NCI-H1694 treated with DMSO at 0.1 percent for 48 hours (cell line): ENCODE data around the gene TRAPPC6A.

Experiments
- DNase-seq: peaks from one replicate; lab custom pipeline; 2025; lab: John Stamatoyannopoulos, UW

TRAPPC6A gene

GRCh38 chr19:45186509-45187334 lies 8.7 kb upstream of the TRAPPC6A start:
- no peak for DNase-seq

DNA sequence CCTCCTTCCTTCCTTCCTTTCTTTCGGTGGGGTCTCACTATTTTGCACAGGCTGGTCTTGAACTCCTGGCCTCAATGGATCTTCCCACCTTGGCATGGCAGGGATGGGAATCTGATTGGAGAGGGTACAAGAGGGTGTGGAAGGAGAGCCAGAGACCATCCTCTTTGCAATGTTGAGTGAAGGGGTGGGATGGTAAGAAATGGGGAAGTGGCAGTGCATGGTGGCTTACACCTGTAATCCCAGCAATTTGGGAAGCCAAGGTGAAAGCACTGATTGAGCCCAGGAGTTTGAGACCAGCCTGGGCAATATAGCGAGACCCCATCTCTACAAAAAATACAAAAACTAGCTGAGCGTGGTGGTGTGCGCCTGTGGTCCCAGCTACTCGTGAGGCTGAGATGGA lies 6.1 kb upstream of the TRAPPC6A start:
- no peak for DNase-seq

- DNase-seq: no peak
Measured at GRCh38 chr19:45182758-45183157, 4.7 kb upstream of the TRAPPC6A start.

DNA sequence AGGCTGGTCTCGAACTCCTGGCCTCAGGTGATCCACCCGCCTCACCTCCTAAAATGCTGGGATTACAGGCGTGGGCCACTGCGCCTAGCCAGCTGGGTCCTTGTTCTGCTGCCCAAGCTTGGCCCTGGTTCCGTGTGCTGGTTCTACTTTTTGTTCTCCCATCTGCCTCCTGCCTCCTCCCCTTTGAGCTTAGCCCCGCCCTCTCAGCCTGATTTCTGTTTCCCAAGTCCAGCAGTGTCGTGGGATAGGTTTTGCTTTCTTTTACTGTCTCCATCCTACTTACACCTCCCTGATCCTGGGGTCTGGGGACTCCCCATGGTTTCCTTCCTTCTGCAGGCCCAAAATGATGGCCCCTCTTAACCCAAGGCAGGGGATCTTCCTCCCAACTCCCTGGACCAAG lies 2.9 kb upstream of the TRAPPC6A start:
- DNase-seq: no peak

GRCh38 chr19:45179892-45180370 lies 1.9 kb upstream of the TRAPPC6A start:
- no peak for DNase-seq

DNA sequence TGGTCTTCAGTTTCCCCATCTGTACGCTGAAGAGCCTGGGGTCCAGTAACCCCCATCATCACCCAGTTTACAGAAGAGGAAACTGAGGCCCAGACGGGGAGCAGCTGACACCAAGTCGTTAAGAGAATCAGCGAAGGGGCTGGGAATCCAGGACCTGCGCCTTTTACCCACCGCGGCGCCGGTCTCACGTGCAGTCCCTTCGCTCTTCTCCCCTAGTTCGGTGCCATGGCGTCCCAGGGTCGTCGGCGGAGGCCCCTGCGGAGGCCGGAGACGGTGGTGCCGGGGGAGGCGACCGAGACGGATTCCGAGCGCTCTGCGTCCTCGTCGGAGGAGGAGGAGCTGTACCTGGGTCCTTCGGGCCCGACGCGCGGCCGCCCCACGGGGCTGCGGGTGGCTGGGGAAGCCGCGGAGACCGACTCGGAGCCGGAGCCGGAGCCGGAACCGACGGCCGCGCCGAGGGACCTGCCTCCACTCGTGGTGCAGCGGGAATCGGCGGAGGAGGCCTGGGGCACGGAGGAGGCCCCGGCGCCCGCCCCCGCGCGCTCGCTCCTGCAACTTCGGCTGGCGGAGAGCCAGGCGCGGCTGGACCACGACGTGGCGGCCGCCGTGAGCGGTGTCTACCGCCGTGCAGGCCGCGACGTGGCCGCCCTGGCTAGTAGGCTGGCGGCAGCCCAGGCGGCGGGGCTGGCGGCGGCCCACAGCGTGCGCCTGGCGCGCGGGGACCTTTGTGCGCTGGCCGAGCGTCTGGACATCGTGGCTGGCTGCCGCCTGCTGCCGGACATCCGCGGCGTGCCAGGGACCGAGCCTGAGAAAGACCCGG lies 1.2 kb upstream of the TRAPPC6A start:
- no peak for DNase-seq

GRCh38 chr19:45178262-45179071 lies 430 bp upstream of the TRAPPC6A start, which contains the start of gene BLOC1S3:
BLOC1S3 (plus strand) TSS chr19:45178784; CDS start chr19:45179297, 513 bp downstream.
- DNase-seq: peak; percentile 100

GRCh38 chr19:45175515-45176345 lies 2.3 kb downstream of the TRAPPC6A start:
- DNase-seq: no peak

GRCh38 chr19:45173816-45174215 lies 4.2 kb downstream of the TRAPPC6A start:
- DNase-seq: no peak

DNA sequence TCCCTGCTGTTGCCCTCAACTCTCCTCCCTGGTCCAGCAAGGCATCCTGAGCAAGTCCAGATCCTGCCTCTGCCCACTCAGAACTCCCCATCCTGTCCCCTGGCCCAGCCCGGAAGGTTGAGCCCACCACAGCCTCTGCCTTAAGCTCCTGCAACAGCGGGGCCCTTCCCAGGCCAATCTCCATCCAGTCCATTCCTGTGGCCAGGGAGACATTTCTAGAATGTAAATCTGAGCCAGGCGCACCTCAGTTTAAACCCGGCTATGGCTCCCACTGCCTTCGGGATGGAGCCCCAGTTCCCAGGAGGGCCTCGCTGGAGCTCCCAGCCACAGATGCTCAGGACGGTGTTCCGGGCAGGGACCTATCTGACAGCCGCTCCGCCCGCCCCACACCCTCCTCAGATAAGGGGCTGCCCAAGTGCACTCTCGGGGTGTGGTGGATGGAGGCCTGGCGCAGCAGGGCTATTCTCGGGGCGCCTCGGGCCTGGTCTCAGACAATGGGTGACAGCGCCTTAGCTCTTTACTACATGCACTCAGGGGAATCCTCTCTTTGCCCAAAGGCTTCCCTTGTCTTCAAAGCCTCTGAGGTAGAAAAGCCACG lies 5.3 kb downstream of the TRAPPC6A start:
- DNase-seq: no peak

GRCh38 chr19:45172173-45172572 lies 5.9 kb downstream of the TRAPPC6A start:
- DNase-seq: no peak

DNA sequence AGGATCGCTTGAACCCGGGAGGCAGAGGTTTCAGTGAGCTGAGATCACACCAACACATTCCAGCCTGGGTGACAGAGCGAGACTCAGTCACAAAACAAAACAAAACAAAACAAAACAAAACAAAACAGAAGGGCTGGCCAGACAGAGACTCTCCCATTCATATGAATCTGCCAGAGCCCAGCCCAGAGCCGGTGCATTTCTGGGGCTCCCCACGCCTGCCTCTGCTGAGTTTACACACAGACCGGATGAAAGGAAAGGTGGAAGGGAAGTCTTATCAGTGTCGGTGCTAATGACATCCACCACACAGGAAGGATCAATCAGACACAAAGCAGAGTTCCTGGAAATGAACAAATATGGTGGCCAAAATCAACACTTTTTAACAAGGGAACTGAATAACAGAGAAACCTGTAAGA lies 6.8 kb downstream of the TRAPPC6A start:
- DNase-seq: no peak

- no peak for DNase-seq
Measured at GRCh38 chr19:45170146-45171106, 7.6 kb downstream of the TRAPPC6A start.

DNA sequence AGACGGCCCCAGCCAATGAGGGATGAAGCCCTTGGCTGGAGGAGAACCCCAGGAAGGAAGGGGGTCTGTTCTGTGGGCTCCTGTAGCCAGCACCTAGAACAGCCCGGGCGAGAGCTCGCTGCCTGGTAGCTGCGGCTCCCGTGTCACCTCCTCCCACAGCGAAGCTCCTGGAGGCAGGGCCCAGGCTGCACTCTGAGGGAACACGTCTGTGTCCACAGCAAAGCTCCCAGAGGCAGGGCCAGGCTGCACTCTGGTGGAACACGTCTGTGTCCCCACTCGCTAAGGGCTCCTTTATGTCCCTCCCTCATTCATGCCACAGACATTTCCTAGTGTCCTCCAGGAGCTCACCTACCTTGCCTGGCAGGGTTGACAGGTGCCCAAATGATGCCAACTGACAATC lies 8.4 kb downstream of the TRAPPC6A start:
- no peak for DNase-seq

- DNase-seq: peak; percentile 18
Measured at GRCh38 chr19:45168767-45169351, 9.2 kb downstream of the TRAPPC6A start.

DNA sequence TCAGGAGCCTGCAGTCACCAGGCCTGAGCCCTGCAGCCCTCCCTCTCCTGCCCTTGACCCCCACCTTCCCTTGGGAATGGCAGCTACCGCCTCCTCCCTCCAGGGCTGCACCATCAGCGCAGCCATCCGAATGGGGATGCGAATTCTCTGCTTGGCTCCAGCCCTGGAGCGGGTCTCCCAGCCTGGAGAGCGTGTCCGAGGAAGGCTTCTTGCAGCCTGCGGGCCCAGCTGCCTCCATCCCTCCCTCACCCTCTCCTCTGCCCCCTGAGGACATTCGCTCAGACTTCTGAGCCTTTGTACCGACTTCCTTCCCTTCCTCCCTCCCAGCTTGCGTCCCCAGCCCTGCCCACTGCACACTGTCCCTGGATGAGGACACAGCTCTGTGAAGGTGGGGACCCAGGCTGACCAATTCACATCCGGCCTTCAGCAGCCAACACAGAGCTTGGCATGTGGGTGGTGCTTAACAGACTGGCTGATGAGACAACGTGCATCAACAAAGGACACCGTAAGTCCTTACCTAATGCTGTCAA lies 11.2 kb downstream of the TRAPPC6A start:
- DNase-seq: no peak

DNA sequence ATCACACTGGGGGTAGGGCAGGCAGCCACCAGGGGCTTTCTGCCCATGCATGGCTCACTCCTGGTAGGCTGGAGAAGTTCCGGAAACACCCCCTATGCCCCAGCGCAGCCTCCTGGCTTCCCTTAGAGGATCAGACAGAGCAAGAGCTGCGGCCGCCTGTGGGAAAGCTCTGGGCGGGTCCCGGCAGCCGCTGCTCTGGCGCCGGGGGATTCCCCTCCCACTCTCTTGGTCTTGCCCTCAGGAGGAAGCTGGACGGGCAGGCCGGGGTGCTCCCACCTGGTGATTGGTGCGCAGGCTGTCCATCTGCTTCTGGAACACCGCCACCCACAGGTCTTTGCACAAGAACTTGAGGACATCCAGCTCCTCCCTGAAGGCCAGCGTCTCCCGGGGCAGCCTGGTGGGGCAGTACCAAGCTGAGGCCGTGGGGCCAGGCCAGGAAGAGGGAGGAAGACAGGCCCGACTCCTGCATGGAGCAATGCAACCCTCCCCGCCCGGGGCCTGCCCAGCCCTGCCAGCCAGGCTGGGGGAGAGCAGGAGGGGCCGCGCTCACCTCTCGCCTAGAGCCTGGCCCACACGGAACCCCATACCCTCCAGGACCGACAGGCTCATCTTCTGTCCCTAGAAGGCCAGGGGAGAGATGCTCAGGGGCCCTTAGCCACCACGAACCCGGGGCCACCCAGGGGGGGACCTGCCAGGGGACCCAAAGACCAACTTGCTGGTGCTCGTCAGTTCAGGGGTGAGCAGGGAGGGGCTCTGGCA lies 13.3 kb downstream of the TRAPPC6A start:
- DNase-seq: no peak
